H9 (cell line): Measurements from ENCODE around the gene SYNGAP1. TPM values are rescaled to one million over a fixed set of nuclear protein-coding genes. Genes with fewer than 3 reads are reported as not detected.

Experiments used
- DNase-seq: peaks from one replicate; pipeline ENCODE4 v3.0.0-alpha.2; 2017
- H2AFZ ChIP-seq: one replicate; pipeline ENCODE4 v1.6.1; 2013; ENCODE audit warnings: mild to moderate bottlenecking, low read length, control low read depth, moderate library complexity
- H2AK5ac ChIP-seq: 2 replicates; pipeline ENCODE4 v1.6.1; 2013; ENCODE audit warnings: low read length, control low read depth, mixed read lengths; ENCODE audit not compliant: insufficient read length
- H2BK120ac ChIP-seq: one replicate; pipeline ENCODE4 v1.6.1; 2013; ENCODE audit warnings: low read depth, mild to moderate bottlenecking, low read length, control low read depth, inconsistent platforms; ENCODE audit not compliant: poor library complexity, severe bottlenecking
- H2BK12ac ChIP-seq: 2 replicates; pipeline ENCODE4 v1.6.1; 2013; ENCODE audit warnings: low read length, control low read depth, mixed read lengths, low read depth; ENCODE audit not compliant: insufficient read length
- H2BK15ac ChIP-seq: 2 replicates; pipeline ENCODE4 v1.6.1; 2013; ENCODE audit warnings: low read depth, low read length, control low read depth
- H2BK20ac ChIP-seq: one replicate; pipeline ENCODE4 v1.6.1; 2013; ENCODE audit warnings: low read depth, mild to moderate bottlenecking, low read length, control low read depth, inconsistent platforms; ENCODE audit not compliant: poor library complexity, severe bottlenecking
- H2BK5ac ChIP-seq: 2 replicates; pipeline ENCODE4 v1.6.1; 2013; ENCODE audit warnings: low read length, control low read depth, mixed read lengths; ENCODE audit not compliant: insufficient read length
- H3K14ac ChIP-seq: 2 replicates; pipeline ENCODE4 v1.6.1; 2013; ENCODE audit warnings: low read length, control low read depth; ENCODE audit not compliant: insufficient read depth
- H3K18ac ChIP-seq: 2 replicates; pipeline ENCODE4 v1.6.1; 2013; ENCODE audit warnings: low read depth, mild to moderate bottlenecking, mixed read lengths, low read length, control low read depth; ENCODE audit not compliant: insufficient read length
- H3K23ac ChIP-seq: 2 replicates; pipeline ENCODE4 v1.6.1; 2013; ENCODE audit warnings: low read length, control low read depth, mixed read lengths, low read depth; ENCODE audit not compliant: insufficient read length
- H3K23me2 ChIP-seq: 2 replicates; pipeline ENCODE4 v1.6.1; 2013; ENCODE audit warnings: low read depth, mild to moderate bottlenecking, mixed read lengths, low read length, control low read depth; ENCODE audit not compliant: insufficient read length, poor library complexity, severe bottlenecking
- H3K27ac ChIP-seq: 2 replicates; pipeline ENCODE4 v1.5.1; 2013; ENCODE audit warnings: low read length, control low read depth, mixed read lengths, low read depth; ENCODE audit not compliant: insufficient read length
- H3K27me3 ChIP-seq: 2 replicates; pipeline ENCODE4 v1.6.1; 2013; ENCODE audit warnings: low read length, control low read depth, inconsistent platforms; ENCODE audit not compliant: insufficient read depth
- H3K4ac ChIP-seq: 2 replicates; pipeline ENCODE4 v1.6.1; 2013; ENCODE audit warnings: low read depth, mild to moderate bottlenecking, control low read depth, inconsistent platforms, low read length, moderate library complexity
- H3K4me1 ChIP-seq: 2 replicates; pipeline ENCODE4 v1.6.1; 2013; ENCODE audit warnings: low read length, control low read depth, inconsistent platforms; ENCODE audit not compliant: insufficient read depth
- H3K4me2 ChIP-seq: 2 replicates; pipeline ENCODE4 v1.6.1; 2013; ENCODE audit warnings: low read length, control low read depth, mixed read lengths; ENCODE audit not compliant: insufficient read length, insufficient read depth
- H3K56ac ChIP-seq: 2 replicates; pipeline ENCODE4 v1.6.1; 2013; ENCODE audit warnings: low read depth, mild to moderate bottlenecking, mixed read lengths, low read length, control low read depth; ENCODE audit not compliant: insufficient read length
- H3K79me1 ChIP-seq: 2 replicates; pipeline ENCODE4 v1.6.1; 2013; ENCODE audit warnings: low read depth, mild to moderate bottlenecking, moderate library complexity, low read length, control low read depth, inconsistent platforms; ENCODE audit not compliant: insufficient read depth, poor library complexity, severe bottlenecking
- H3K79me2 ChIP-seq: 2 replicates; pipeline ENCODE4 v1.6.1; 2013; ENCODE audit warnings: low read length, control low read depth, inconsistent platforms; ENCODE audit not compliant: insufficient read depth
- H3K9ac ChIP-seq: 2 replicates; pipeline ENCODE4 v1.6.1; 2013; ENCODE audit warnings: low read length, control low read depth, mixed read lengths; ENCODE audit not compliant: insufficient read length; ENCODE audit errors: extremely low read depth
- H3K9me3 ChIP-seq: one replicate; pipeline ENCODE4 v1.6.1; 2013; ENCODE audit warnings: low read depth, low read length, inconsistent platforms; ENCODE audit not compliant: control insufficient read depth
- H3T11ph ChIP-seq: one replicate; pipeline ENCODE4 v1.6.1; 2013; ENCODE audit warnings: mild to moderate bottlenecking, low read length, control low read depth, inconsistent platforms
- H4K20me1 ChIP-seq: one replicate; pipeline ENCODE4 v1.6.1; 2013; ENCODE audit not compliant: control insufficient read depth, insufficient read length, insufficient read depth
- H4K5ac ChIP-seq: 2 replicates; pipeline ENCODE4 v1.6.1; 2013; ENCODE audit warnings: low read depth, mild to moderate bottlenecking, mixed read lengths, low read length, control low read depth; ENCODE audit not compliant: insufficient read length
- H4K8ac ChIP-seq: replicated peaks from 2 replicates; pipeline ENCODE4 v1.6.1; 2013; ENCODE audit warnings: low read length, control low read depth, mixed read lengths, low read depth; ENCODE audit not compliant: insufficient read length
- H4K91ac ChIP-seq: 2 replicates; pipeline ENCODE4 v1.6.1; 2013; ENCODE audit warnings: low read depth, mild to moderate bottlenecking, moderate library complexity, mixed read lengths, low read length, control low read depth; ENCODE audit not compliant: insufficient read length
- H3K27ac Mint-ChIP-seq, 3 experiments: 2 replicates in 2 of 3; 3 replicates in 1 of 3; pipeline ENCODE4 v1.8.0; 2020 to 2021; ENCODE audit warnings: mixed read lengths in 3 of 3, mild to moderate bottlenecking in 1 of 3, moderate library complexity in 1 of 3
- H3K27me3 Mint-ChIP-seq: 2 replicates; pipeline ENCODE4 v1.8.0; 2021; ENCODE audit warnings: low read depth, mild to moderate bottlenecking, moderate library complexity, mixed read lengths
- H3K36me3 Mint-ChIP-seq, 3 experiments: 2 replicates in 2 of 3; 3 replicates in 1 of 3; pipeline ENCODE4 v1.8.0; 2020 to 2021; ENCODE audit warnings: low read depth in 3 of 3, mixed read lengths in 3 of 3; ENCODE audit not compliant: insufficient read depth in 1 of 3
- H3K4me1 Mint-ChIP-seq, 2 experiments: 2 replicates each; pipeline ENCODE4 v1.8.0; 2020; ENCODE audit warnings: mixed read lengths in 2 of 2
- H3K4me3 Mint-ChIP-seq, 2 experiments: 2 replicates in 1 of 2; 3 replicates in 1 of 2; pipeline ENCODE4 v1.8.0; 2020 to 2021; ENCODE audit warnings: mild to moderate bottlenecking in 2 of 2, mixed read lengths in 2 of 2, moderate library complexity in 1 of 2
- H3K9me3 Mint-ChIP-seq, 2 experiments: 2 replicates in 1 of 2; 3 replicates in 1 of 2; pipeline ENCODE4 v1.8.0; 2020; ENCODE audit warnings: mild to moderate bottlenecking in 2 of 2, mixed read lengths in 2 of 2, moderate library complexity in 1 of 2
- WGBS: extraction: QIAGEN DNeasy Blood & Tissue Kit; methylation state at CpG from one replicate; pipeline ENCODE4 v1.1.7; 2013; ENCODE audit warnings: missing lambda C conversion rate, low lambda C conversion rate, mixed read lengths; ENCODE audit not compliant: insufficient read length; ENCODE audit errors: extremely low coverage; 5-methylcytosine and 5-hydroxymethylcytosine counted together
- total RNA-seq: library from RNA; stranded (reverse); gene quantifications from 2 replicates; pipeline ENCODE4 v1.2.1, GENCODE V29; 2021
- TF ChIP-seq, protein P1 (sequence below): fragments of 200-600 bp; sonication (generic); conservative IDR thresholded peaks from 3 replicates; pipeline ENCODE4 v1.8.0; 2021; ENCODE audit warnings: antibody characterized with exemption, mild to moderate bottlenecking

SYNGAP1 gene
- total RNA-seq, 1 experiment from 2014 or later: 121 TPM

DNA sequence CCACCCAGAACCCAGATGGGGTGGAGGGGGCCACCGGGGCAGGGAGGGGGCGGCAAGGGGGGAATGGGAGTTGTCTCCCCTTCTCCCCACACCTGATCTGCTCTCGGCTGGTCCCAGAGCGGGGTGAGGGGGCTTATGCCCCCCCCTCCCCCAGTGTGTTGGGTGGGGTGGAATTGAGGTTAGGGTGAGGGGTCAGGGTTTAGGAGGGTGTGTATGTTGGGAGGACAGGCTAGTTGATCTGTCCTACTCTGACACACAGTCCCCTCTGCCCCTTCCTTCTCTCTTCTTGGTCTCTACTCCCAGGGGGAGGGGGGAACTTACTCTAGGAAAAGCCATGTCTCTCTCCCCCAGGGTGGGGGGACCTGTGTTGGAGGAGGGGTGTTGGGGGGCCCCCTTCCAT is 32.6 kb downstream of the SYNGAP1 start:
- H2BK5ac ChIP-seq: no peak overlapping the region
- H3K4me1 ChIP-seq: no peaks in the 10 kb centered on the region
- no peak overlapping the region for H3K23ac ChIP-seq
- no peaks in the 10 kb centered on the region for H3K79me2 ChIP-seq
- Mint-ChIP-seq H3K4me1 (peaks cover 17 to 30% of the 10 kb centered on the region in 2 experiments), H3K9me3 (no peaks in the 10 kb centered on the region), H3K36me3 (peaks cover 32 to 76% (median 64%) of the 10 kb centered on the region in 3 experiments), H3K27ac (no peak overlapping the region), H3K4me3 (no peak overlapping the region), H3K27me3 (no peaks in the 10 kb centered on the region; the same call in 1 of the 2 replicates)
- H4K5ac ChIP-seq: no peak overlapping the region
- no peak overlapping the region for H2AK5ac ChIP-seq
- TF ChIP-seq, protein P1, sequence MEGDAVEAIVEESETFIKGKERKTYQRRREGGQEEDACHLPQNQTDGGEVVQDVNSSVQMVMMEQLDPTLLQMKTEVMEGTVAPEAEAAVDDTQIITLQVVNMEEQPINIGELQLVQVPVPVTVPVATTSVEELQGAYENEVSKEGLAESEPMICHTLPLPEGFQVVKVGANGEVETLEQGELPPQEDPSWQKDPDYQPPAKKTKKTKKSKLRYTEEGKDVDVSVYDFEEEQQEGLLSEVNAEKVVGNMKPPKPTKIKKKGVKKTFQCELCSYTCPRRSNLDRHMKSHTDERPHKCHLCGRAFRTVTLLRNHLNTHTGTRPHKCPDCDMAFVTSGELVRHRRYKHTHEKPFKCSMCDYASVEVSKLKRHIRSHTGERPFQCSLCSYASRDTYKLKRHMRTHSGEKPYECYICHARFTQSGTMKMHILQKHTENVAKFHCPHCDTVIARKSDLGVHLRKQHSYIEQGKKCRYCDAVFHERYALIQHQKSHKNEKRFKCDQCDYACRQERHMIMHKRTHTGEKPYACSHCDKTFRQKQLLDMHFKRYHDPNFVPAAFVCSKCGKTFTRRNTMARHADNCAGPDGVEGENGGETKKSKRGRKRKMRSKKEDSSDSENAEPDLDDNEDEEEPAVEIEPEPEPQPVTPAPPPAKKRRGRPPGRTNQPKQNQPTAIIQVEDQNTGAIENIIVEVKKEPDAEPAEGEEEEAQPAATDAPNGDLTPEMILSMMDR: no peak
- no peak overlapping the region for H2BK20ac ChIP-seq
- WGBS: no CpG with 5 or more reads among the region's 4 CpGs
- no peaks in the 10 kb centered on the region for H3K9me3 ChIP-seq
- no peaks in the 10 kb centered on the region for H3K27me3 ChIP-seq
- H3K4ac ChIP-seq: no peak overlapping the region
- H3K56ac ChIP-seq: no peak overlapping the region
- H3K79me1 ChIP-seq: no peaks in the 10 kb centered on the region
- H3K14ac ChIP-seq: no peak overlapping the region
- H3T11ph ChIP-seq: no peak overlapping the region
- no peak overlapping the region for H2BK15ac ChIP-seq
- no peak overlapping the region for H3K4me2 ChIP-seq
- H4K8ac ChIP-seq: no peak overlapping the region
- H2AFZ ChIP-seq: no peak overlapping the region
- H3K23me2 ChIP-seq: peaks cover 10% of the 10 kb centered on the region
- H2BK12ac ChIP-seq: no peak overlapping the region
- H3K9ac ChIP-seq: no peak overlapping the region
- no peak overlapping the region for H4K91ac ChIP-seq
- no peak overlapping the region for H3K27ac ChIP-seq
- no peaks in the 10 kb centered on the region for H4K20me1 ChIP-seq
- no peak overlapping the region for H3K18ac ChIP-seq
- no peak for DNase-seq
- H2BK120ac ChIP-seq: no peak overlapping the region
